ENCODE measurements around the gene MTHFSD.

- TF ChIP-seq CTCF (IDR thresholded peaks at IDR 0.05; ENCODE audit: low read length) (no peak), EZH2 (optimal IDR thresholded peaks at IDR 0.05; ENCODE audit: low read depth, low read length) (no peak)
Measured at GRCh38 chr16:86541560-86541959, 13.5 kb downstream of the MTHFSD start.

Data from MM.1S (cell line).